AG10803 (cell line): Measurements from ENCODE around the gene GPM6B.

Source experiments
- DNase-seq: peaks from one replicate; pipeline ENCODE4 v3.0.0; 2010; ENCODE audit warnings: low read depth
- H3K4me3 ChIP-seq: 2 replicates; pipeline ENCODE4 v1.5.1; 2011; ENCODE audit warnings: mild to moderate bottlenecking, low read length, control low read depth
- CTCF ChIP-seq: conservative IDR thresholded peaks from 2 replicates; pipeline ENCODE4 v1.5.1; 2011; ENCODE audit warnings: mild to moderate bottlenecking, low read length, control low read depth, inconsistent platforms

GPM6B gene

DNA sequence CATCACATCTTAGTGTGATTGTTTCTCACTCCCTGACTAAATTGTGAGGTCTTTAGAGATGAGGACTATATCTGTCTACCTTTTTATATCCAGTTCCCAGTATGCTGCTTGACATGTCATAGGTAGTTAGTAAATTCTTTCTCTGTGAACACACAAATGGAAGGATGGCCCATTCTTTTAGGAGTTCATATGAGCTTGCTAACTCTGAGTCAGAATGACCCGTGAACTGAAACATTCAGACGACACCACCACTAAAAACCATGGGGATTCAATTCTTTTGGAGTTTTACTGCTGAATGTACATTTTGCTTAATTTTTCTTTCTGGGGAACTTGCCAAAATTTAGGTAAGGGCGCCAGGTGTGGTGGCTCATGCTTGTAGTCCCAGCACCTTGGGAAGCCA is 68.4 kb downstream of the GPM6B start:
- TF ChIP-seq CTCF = no peak
- DNase-seq = no peak
- H3K4me3 ChIP-seq = no peak overlapping the region

DNA sequence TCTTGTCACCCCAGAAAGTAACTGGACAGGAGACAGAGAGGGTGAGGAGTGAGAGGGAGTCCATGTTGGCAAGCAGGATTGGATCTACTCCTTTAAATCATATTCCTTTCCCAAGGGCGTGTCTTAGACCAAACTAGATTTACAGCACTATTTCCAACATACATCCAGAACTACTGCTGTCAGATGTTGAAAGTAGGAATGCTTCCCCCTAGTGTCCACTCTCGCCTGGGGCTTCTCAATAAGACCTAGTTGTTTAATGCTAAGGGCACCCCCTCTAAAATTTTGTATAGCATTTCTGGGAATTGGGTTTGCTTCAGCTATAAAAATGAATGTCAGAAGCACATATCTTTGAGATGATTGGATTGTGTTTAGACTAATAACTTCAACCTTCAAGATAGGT is 69.1 kb downstream of the GPM6B start:
- DNase-seq = peak; percentile 67

DNA sequence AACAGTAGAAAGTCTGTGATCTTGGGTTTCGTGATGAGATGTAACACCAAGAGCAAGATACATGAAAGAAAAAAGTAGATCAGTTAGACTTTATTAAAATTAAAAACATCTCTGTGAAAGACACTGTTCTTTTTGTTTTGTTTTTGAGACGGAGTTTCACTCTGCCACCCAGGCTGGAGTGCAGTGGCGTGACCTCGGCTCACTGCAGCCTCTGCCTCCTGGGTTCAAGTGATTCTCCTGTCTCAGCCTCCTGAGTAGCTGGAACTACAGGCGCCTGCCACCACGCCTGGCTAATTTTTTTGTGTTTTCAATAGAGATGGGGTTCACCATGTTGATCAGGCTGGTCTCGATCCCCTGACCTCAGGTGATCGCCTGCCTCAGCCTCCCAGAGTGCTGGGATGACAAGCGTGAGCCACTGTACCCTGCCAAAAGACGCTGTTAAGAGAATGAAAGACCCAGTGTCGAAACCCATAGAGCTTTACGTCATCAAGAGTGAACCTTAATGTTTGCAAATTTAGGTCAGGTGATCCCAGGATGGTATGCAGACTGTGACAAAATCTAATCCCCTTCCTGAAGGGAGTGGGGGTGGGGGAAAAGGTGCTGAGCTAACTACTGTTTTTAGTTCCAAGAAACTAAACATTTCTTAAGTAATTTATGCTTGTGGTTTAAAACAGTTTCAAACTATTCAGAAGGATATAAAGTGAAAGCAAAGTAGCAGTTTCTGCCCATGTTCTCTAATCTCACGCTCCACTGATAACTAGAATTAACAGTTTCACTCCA is 74.3 kb downstream of the GPM6B start:
- no peak overlapping the region for H3K4me3 ChIP-seq
- TF ChIP-seq CTCF = no peak
- no peak for DNase-seq

More for the DNA sequence above, 69.1 kb downstream of the GPM6B start:
- H3K4me3 ChIP-seq = no peak overlapping the region
- peak; percentile 68 for TF ChIP-seq CTCF

DNA sequence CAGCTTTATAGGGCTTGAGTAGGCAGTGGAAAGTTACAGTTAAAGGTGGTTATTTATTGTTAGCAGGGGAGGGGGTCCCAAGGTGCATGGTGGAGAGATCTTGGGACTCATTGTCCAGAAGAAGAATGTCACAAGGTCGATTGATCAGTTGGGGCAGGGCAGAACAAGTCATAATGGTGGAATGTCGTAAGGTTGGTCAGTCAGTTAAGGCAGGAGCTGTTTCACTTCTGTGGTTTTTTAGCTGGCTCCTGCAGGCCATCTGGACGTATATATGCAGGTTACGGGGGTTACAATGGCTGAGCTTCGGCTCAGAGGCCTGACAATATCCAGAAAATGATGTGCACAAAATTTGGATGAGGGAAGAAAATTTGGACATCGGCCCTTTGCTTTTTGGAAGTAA is 75.2 kb downstream of the GPM6B start:
- no peak for DNase-seq
- no peak overlapping the region for H3K4me3 ChIP-seq
- TF ChIP-seq CTCF = no peak

DNA sequence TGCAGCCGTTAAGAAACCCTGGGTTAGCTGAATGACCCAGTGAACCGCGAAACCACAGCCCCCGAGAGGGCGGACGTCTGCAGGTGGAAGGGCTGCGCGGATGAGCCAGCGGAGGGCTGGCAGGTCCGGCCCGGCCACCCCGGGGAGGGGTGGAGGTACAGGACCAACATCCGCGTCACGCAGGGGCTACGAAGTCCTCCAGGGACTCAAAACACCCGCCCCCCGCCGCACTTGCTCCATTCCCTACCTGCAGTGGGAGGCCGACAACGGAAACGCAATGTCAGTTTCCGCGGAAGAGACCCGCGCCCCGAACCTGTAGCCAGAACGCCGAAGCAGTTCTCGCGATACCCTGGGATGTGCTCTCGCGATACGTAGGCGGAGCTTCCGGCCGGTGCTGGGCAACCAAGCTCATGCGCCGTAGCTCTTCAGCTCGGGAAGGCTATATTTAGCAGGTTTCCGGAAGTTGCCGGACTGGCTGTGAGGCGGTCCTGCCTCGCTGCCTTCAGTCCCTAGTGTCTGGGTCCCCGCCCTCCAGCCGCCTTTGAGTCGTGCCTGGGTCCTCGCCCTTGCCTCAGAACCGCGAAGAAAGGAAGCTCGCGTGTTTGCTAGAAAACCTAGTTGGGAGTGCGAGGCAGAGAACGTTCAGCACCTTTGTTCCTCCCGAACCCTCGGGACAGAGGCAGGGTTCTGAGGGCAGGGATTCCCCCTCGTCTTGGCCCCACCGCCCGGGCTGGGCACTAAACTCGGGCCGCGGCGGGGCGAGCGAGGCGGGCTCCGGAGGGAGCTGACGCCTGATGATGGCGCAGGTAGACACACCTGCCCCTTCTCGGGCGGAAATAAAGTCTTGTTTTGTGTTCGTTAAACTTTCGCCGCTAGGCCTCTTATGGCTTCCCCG is 82.4 kb downstream of the GPM6B start, which contains the start of the genes OFD1 and TRAPPC2:
TSS of gene OFD1 (plus strand) at position 471 of the 895 bp plus-strand sequence. CDS start at position 795, 324 bp downstream.
TSS of gene TRAPPC2 (minus strand) at position 343 of the 895 bp plus-strand sequence. CDS start 14,657 bp downstream, outside the sequence.
- no peak for TF ChIP-seq CTCF
- DNase-seq = peak; percentile 94
- peak within 1 kb of the TSS; percentile 79 for H3K4me3 ChIP-seq

- TF ChIP-seq CTCF = no peak
- peak; percentile 23 for DNase-seq
- peak overlapping the region; percentile 79 for H3K4me3 ChIP-seq
These were observed 83.4 kb downstream of the GPM6B start for GRCh38 chrX:13733506-13733905.
